ENCODE data around the gene HENMT1.

Gene HENMT1

GRCh38 chr1:108665067-108665466, 4.2 kb upstream of the HENMT1 start:
- TF ChIP-seq YY1 (IDR thresholded peaks at IDR 0.05; ENCODE audit: low read depth) (no peak), REST (IDR thresholded peaks at IDR 0.05; ENCODE audit: low read depth) (no peak), EP300 (IDR thresholded peaks at IDR 0.05; ENCODE audit: borderline replicate concordance) (no peak), USF1 (IDR thresholded peaks at IDR 0.05) (no peak), TCF12 (IDR thresholded peaks at IDR 0.05; ENCODE audit: low read depth) (no peak), FOXM1 (IDR thresholded peaks at IDR 0.05; ENCODE audit: borderline replicate concordance, low read depth) (no peak), CEBPB (IDR thresholded peaks at IDR 0.05) (no peak), MAX (IDR thresholded peaks at IDR 0.05) (no peak), TEAD4 (IDR thresholded peaks at IDR 0.05) (no peak), NFIC (IDR thresholded peaks at IDR 0.05) (no peak), RAD21 (IDR thresholded peaks at IDR 0.05; ENCODE audit: low read depth) (no peak)

GRCh38 chr1:108664481-108664880, 3.6 kb upstream of the HENMT1 start:
- no peak for TF ChIP-seq USF1 (IDR thresholded peaks at IDR 0.05)
- no peak for TF ChIP-seq EP300 (IDR thresholded peaks at IDR 0.05; ENCODE audit: borderline replicate concordance)
- no peak for TF ChIP-seq FOXM1 (IDR thresholded peaks at IDR 0.05; ENCODE audit: borderline replicate concordance, low read depth)
- TF ChIP-seq TEAD4 (IDR thresholded peaks at IDR 0.05): no peak
- TF ChIP-seq CREB1 (IDR thresholded peaks at IDR 0.05; ENCODE audit: low read depth): no peak
- TF ChIP-seq ZBTB7A (IDR thresholded peaks at IDR 0.05; ENCODE audit: low read depth): no peak
- no peak for TF ChIP-seq NFIC (IDR thresholded peaks at IDR 0.05)
- TF ChIP-seq EGR1 (IDR thresholded peaks at IDR 0.05): no peak
- TF ChIP-seq REST (IDR thresholded peaks at IDR 0.05; ENCODE audit: low read depth): no peak
- no peak for TF ChIP-seq CEBPB (IDR thresholded peaks at IDR 0.05)
- no peak for TF ChIP-seq TCF12 (IDR thresholded peaks at IDR 0.05; ENCODE audit: low read depth)
- TF ChIP-seq RAD21 (IDR thresholded peaks at IDR 0.05; ENCODE audit: low read depth): no peak
- no peak for TF ChIP-seq TAF1 (IDR thresholded peaks at IDR 0.05; ENCODE audit: low read depth)
- TF ChIP-seq YY1 (IDR thresholded peaks at IDR 0.05; ENCODE audit: low read depth): no peak

- TF ChIP-seq EP300 (IDR thresholded peaks at IDR 0.05; ENCODE audit: borderline replicate concordance): no peak
- TF ChIP-seq MAX (IDR thresholded peaks at IDR 0.05): no peak
- TF ChIP-seq ZBTB7A (IDR thresholded peaks at IDR 0.05; ENCODE audit: low read depth): no peak
- TF ChIP-seq TEAD4 (IDR thresholded peaks at IDR 0.05): no peak
- no peak for TF ChIP-seq YY1 (IDR thresholded peaks at IDR 0.05; ENCODE audit: low read depth)
- TF ChIP-seq CREB1 (IDR thresholded peaks at IDR 0.05; ENCODE audit: low read depth): no peak
- no peak for TF ChIP-seq TAF1 (IDR thresholded peaks at IDR 0.05; ENCODE audit: low read depth)
- TF ChIP-seq NFIC (IDR thresholded peaks at IDR 0.05): no peak
- TF ChIP-seq FOXM1 (IDR thresholded peaks at IDR 0.05; ENCODE audit: borderline replicate concordance, low read depth): no peak
- TF ChIP-seq TCF12 (IDR thresholded peaks at IDR 0.05; ENCODE audit: low read depth): no peak
- no peak for TF ChIP-seq EGR1 (IDR thresholded peaks at IDR 0.05)
- TF ChIP-seq REST (IDR thresholded peaks at IDR 0.05; ENCODE audit: low read depth): no peak
- TF ChIP-seq USF1 (IDR thresholded peaks at IDR 0.05): no peak
- TF ChIP-seq CEBPB (IDR thresholded peaks at IDR 0.05): no peak
- TF ChIP-seq RAD21 (IDR thresholded peaks at IDR 0.05; ENCODE audit: low read depth): no peak
Measured at GRCh38 chr1:108663074-108663473, 2.2 kb upstream of the HENMT1 start.
